EH (cell line): ENCODE measurements around the gene SAMD14.

Experiments
- DNase-seq: peaks from one replicate; pipeline ENCODE4 v3.0.0-alpha.2; 2015; ENCODE audit warnings: low read depth

Gene SAMD14

DNA sequence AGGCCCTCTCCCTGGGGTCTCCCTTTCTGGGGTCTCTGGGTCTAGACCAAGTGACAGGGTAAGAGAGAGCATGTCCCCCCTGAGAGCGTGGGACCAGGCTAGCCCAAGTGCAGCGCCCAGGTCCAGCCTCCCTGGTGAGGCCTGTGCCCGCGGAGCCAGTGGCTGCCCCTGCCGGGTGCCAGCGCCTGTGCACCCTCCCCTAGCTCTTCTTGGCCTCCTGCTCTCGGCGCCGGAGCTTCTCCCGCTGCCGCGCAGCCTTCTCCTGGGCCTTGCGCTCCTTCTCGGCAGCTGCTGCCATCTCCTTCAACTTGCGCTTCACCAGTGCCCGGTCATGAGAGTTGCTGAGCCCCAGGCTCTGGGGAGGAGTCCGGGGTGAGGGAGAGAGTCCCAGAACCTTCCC, 17.3 kb downstream of the SAMD14 start:
- DNase-seq: no peak

- DNase-seq: peak; percentile 47
Measured at GRCh38 chr17:50111673-50112655, 18.0 kb downstream of the SAMD14 start.

DNA sequence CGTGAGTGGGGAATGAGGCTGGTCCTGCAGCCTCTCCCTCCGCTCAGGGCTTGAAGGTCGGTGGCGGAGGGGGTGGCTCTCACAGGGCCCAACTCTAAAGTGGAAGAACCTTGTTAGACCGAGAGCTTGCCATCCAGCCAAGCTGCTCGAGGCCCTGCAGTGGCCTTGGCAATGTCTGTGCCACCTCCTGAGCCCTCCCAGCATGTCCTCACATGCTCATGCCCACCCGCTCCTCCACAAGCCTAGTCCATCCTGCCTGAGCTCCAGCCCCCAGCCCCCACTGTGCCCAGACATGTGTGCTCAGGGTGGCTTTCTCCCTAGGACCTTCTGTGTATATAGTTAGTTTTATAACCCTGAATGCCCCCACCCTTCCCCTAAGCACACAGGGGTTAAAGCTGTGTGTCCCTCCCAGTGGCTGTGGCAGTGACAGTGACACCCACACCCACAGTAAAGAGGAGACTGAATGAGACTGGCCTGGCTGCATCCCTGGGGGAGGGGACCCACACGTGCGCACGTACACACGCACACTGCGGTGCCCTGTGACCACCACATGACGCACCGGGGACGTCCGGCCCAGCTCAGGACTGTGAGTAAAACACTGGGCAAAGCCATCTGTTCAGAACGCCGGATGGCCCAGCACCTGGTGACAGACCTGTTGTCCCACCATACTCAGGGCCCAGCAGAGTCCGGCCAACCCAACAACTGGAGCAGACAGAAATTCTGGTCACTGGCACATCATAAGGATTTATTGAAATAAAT, 19.2 kb downstream of the SAMD14 start:
- no peak for DNase-seq

DNA sequence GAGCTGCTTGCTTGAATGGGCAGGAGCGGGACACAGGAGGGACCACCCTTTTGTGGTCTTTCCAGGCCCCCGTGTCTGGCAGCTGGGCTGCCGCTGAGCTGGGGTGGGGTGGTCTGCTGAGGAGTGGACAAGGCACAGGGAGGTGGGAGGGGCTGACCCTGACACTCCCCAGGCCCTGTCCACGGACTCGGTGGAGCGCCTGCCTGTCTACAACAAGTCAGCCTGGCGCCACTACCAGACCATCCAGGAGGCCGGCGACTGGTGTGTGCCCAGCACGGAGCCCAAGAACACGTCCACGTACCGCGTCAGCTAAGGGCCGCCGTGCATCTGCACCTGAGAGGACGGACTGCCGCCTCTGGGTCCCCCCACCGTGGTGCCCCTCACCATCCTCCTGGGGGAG, 20.2 kb downstream of the SAMD14 start:
- DNase-seq: no peak

GRCh38 chr17:50109207-50109606, 20.8 kb downstream of the SAMD14 start:
- no peak for DNase-seq

GRCh38 chr17:50108556-50108955, 21.4 kb downstream of the SAMD14 start:
- no peak for DNase-seq

GRCh38 chr17:50107790-50108414, 22.1 kb downstream of the SAMD14 start:
- DNase-seq: peak; percentile 64

DNA sequence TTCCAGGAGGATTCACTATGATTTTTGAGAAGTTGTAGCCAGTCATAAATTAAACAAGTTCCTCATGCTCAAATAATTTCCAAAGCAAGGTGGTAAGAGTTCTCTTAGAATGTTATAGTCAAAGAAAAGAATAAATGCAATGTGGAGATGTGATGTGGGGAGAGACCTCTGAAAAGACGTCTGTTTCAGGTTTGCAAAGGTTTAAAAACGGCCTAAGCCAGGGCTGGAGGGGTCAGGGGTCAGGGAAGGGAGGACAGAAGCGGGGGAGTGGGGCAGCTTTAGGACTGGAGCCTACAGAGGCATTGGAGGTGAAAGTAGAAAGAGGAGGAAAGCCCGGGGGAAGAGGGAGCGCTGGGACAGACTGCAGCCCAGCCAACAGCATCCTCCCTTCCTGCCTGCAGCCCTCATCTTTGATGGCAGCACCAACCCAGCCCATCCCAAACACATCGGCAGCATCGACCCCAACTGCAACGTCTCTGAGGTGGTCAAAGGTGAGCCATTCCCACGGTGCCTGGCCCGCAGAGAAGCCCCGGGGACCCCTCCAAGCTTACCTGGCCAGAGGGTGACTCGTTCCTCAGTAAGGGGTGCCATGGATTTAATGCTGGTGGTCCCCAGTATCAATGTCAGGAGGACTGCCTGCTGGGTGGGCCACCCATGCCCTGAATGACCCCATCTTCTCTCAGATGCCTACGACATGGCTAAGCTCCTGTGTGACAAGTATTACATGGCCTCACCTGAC, 23.4 kb downstream of the SAMD14 start:
- no peak for DNase-seq

GRCh38 chr17:50105811-50106210, 24.1 kb downstream of the SAMD14 start:
- no peak for DNase-seq

DNA sequence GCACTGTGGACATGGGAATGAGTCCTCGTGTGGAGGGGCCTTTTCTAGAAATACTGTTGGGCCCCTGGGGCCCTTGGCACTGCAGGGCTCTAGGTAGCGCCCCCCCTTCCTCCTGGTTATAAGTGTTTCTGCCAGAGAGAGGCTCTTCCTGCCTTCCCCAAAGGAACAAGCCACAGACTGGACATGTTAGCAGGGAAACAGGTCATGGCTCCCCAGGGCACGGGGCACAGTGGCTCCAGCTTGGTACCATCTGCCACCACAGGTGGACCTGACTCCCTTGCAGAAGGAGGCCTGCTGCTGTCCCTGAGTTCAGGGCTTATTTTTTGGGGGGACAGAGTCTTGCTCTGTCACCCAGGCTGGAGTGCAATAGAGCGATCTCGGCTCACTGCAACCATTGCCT, 26.0 kb downstream of the SAMD14 start:
- DNase-seq: no peak

DNA sequence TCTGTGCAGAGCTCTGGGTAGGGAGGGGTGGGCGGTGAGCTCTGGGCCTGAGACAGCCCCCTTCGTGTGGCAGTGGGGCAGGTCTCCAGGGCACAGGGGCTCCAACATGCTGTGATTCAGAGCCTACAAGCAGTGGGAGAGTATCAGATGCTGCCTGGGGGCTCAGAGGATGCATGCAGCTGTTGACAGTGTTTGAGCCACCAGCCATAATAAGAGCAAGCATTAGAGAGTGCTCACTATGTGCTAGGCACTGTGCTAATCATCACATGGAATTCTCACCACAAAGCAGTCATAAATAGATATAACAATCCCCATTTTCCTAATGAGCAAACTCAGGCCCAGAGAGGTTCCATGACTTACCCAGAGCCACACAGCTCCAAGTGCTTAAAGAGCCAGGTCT, 26.7 kb downstream of the SAMD14 start:
- DNase-seq: no peak

DNA sequence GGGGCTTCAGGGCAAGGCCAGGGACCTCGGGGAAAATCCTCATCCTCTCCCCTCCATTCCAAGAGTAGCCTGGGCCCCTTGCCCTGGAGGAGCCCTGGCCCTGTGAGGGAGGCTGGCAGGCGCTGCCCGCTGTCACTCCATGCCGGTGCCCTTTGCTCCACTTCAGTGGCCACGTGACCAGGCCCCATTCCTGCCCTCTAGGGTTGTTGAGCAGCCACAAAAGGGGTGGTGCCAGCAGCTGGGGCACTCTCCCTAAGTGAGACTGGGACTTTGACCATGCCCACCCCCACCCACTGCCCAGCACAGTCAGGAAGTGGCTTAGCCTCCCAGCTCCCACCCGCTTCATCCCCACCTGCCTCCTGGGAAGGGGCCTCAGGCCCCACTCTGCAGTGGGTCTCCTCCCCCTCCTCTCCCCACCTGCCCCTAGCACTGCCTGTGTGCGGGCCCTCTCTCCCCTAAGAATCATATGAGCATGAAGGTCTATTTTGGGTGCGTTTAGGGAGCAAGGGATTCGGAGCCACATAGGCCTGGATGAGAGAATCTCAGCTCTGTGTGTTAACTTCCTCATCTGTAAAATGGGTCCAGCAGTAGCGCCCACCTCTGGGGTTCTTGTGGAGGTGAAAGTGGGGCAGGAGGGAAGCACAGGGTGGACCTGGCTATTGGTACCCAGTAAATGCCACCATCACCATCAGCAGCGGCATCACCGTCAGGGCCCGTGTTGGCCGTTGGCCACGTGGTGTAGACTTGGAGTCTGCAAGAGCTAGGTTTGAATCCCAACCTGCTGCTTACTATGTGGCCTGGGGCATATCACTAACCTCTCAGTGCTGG, 27.6 kb downstream of the SAMD14 start:
- no peak for DNase-seq

GRCh38 chr17:50101346-50102163, 28.4 kb downstream of the SAMD14 start:
- peak; percentile 57 for DNase-seq

DNA sequence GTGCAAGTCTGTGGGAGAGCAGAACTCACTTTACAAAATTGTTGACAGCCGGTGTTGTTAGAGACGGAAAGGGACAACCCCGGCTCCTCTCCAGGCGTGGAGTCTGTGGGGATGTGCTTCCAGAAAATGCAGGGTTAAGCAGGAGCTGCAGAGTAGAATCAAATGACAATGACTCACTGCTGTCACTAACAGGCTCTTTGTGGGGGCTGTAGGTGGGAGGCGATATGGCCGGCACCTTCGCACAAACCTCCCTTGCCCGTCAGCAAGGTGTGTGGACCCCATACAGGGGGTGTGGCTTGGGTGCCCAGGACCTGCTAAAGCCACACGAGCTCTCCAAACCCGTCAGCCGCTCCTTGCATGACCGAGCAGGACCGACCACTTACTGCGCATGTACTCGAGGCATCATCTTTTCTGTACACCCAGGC, 29.0 kb downstream of the SAMD14 start:
- peak; percentile 57 for DNase-seq

DNA sequence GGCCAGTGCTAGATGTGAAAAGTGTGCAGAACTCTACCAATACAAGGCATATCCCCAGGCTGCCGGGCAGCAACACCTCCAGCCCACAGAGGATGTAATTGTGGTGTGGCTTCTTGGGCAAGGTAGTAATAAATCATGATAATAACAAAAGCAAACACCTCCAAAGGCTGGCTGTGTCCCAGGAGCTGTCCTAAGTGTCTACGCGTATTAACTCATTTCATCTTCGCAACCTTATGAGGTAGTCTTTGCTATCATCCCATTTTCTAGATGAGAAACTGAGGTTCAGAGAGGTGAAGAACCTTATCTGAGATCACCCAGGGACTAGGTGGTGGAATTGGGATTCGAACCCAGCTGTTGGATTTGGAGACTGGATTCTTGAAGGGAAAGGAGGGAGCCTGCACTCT, 29.5 kb downstream of the SAMD14 start:
- no peak for DNase-seq

DNA sequence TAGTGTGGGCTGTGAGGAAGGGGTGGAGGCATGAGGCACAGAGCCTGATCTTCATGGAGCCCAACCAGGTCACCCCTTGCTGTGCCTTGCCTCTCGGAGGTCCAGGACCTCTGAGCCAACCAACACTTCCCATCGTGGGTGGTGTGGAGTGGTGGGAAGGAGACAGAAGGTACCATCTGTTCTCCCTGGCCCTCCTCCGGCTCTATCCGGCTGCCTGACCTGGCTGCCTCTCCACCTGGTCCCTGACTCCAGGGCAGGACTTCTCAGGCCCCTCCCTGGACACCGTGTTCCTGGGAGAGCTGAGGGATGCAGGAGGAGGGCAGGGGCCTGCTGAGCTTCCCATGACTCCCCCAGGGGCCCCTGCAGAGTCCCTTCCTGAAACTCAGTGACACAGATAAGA, 31.0 kb downstream of the SAMD14 start:
- DNase-seq: no peak

- DNase-seq: no peak
Measured at GRCh38 chr17:50098583-50098982, 31.4 kb downstream of the SAMD14 start.

DNA sequence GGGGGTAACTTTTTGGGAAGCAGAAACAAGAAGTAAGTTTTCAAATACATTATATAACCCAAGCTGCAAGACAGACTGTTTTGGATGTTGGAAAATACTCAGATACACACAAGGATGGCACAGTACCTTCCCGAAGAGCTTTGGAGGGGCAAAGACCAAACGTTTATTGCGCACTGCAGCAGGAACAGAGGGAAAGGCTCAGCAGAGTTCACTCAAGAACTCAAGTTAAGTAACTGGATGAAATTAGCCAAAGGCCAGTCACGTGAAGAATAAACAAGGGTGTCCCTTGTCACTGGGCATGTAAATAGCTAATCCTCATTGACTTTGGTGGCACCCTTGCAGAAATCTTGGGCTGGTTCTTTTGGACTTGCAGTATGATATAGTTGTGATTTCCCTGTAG, 32.0 kb downstream of the SAMD14 start:
- DNase-seq: no peak

GRCh38 chr17:50097455-50097854, 32.5 kb downstream of the SAMD14 start:
- no peak for DNase-seq

DNA sequence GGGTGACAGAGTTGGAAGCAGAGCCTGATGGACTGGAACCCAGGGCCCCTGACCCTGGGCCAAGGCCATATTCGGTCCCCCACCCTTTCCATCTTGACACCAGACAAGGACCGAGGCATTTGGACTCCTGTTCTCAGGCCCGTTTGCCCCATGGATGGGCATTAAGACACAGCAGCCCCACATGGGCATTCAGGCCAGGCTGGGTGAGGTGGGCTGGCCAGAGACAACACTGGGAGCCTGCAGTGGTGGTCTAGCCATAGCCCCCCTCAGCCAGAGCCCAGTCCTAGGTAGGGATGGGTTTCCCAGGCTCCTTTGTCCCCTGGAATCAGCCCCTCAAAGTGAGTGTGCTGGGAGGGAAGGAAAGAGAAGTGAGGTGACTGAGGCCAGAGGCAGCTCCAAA, 33.2 kb downstream of the SAMD14 start:
- DNase-seq: no peak
